NCI-H526 treated with DMSO at 0.1 percent for 48 hours (cell line): ENCODE data around the gene ASPHD2.
"Not testable (repeated sequence)": the region's sequence is repeated elsewhere in the genome, so short reads cannot be mapped to it uniquely, and the experiment has no call there.

Experiments
- DNase-seq: peaks from one replicate; lab custom pipeline; 2025; lab: John Stamatoyannopoulos, UW

The ASPHD2 gene

DNA sequence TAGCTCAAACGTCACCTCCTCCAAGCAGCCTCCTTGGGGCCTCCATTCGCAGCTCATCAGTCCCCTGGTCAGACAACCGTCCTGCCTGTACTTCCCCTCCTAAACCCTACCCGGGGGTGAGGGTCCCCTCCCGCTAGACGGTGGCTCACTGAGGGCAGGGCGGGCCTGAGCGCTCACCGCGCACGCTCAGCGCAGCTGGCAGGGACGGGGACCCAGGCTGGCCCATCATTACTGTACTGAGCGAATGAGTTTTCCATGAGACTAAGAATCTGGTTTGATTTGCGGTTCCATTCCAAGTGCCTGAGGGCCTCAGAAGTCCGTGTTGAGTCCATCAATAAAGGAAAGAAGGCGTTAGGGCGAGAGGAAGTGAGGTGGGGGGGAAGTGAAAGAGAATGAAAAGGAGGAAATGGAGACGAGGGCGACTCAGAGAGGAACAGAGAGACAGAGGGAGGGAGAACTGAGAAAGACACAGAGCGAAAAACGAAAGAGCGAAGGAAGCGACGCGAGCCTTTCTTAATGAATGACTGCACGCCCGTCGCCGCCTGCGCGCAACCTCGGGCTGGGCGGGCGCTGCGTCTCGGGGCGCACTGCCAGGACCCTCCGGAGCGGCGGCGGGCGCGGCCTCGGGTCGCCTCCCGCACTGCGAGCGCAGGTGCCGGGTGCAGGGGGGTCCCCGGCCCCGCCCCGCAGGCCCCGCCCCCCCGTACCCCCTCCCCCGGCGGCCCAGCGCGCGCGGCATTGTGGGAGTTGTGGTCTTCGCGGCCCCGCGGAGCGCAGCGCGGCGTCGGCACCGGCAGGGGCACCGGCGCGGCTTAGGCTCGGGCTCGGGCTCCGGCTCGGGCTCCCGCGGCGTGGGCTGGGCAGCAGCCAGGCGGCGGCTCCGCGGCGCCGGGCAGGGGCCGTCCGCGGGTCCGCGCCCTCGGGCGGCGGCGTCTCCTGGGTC, at the start of gene ASPHD2:
TSS of gene ASPHD2 (plus strand) at position 746 of the 943 bp plus-strand sequence. CDS start 4,356 bp downstream, outside the sequence.
- DNase-seq = peak; percentile 27

- no peak for DNase-seq
Observed at GRCh38 chr22:26380072-26380830, 48.8 kb upstream of the ASPHD2 start.

- no peak for DNase-seq
Observed at GRCh38 chr22:26382782-26383181, 46.3 kb upstream of the ASPHD2 start.

- no peak for DNase-seq
Observed at GRCh38 chr22:26383968-26384556, 45.0 kb upstream of the ASPHD2 start.

- DNase-seq = no peak
Observed at GRCh38 chr22:26385164-26385563, 43.9 kb upstream of the ASPHD2 start.

DNA sequence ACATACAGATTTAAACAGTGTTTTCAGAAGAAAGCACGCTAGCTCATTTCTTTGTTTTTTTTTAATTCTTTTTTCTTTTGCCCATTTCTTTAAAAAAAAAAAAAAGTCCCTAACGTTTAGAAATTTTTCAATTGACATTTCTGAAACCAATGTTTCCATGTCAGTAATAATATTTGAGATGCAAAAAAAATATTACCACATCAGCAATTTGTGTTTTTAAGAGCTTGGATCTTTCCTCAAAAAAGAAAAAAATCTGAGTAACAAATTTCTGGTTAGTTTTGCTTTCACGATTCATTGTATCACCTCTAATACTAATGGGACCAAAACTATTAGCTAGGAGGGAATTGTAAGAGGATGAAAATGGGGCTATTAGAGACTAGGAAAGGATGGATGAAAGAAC, 39.9 kb upstream of the ASPHD2 start:
- DNase-seq = no peak

- no peak for DNase-seq
Observed at GRCh38 chr22:26391091-26391490, 38.0 kb upstream of the ASPHD2 start.

GRCh38 chr22:26391623-26392022, 37.4 kb upstream of the ASPHD2 start:
- no peak for DNase-seq

- no peak for DNase-seq
Observed at GRCh38 chr22:26393929-26394328, 35.1 kb upstream of the ASPHD2 start.

GRCh38 chr22:26394777-26395176, 34.3 kb upstream of the ASPHD2 start:
- DNase-seq = no peak

- no peak for DNase-seq
Observed at GRCh38 chr22:26395926-26396325, 33.1 kb upstream of the ASPHD2 start.

GRCh38 chr22:26398741-26399153, 30.3 kb upstream of the ASPHD2 start:
- no peak for DNase-seq

DNA sequence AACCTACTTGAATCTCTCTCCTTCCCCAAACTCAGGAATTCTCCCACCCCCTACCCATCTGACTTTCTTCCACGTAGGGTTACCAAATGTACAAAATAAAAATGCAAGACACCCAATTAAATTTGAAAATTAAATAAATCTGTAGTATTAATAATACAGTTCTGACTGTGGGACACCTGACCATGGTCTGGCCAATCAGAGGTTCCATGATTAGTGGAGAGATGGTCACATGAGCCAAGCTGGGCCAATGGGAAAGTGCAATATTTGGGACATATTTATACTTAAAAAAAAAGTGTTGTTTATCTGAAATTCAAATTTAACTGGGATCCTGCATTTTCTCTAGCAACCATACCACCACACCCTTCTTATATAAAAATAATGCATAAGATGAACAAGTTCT, 29.8 kb upstream of the ASPHD2 start:
- no peak for DNase-seq

GRCh38 chr22:26401726-26402125, 27.3 kb upstream of the ASPHD2 start:
- no peak for DNase-seq

DNA sequence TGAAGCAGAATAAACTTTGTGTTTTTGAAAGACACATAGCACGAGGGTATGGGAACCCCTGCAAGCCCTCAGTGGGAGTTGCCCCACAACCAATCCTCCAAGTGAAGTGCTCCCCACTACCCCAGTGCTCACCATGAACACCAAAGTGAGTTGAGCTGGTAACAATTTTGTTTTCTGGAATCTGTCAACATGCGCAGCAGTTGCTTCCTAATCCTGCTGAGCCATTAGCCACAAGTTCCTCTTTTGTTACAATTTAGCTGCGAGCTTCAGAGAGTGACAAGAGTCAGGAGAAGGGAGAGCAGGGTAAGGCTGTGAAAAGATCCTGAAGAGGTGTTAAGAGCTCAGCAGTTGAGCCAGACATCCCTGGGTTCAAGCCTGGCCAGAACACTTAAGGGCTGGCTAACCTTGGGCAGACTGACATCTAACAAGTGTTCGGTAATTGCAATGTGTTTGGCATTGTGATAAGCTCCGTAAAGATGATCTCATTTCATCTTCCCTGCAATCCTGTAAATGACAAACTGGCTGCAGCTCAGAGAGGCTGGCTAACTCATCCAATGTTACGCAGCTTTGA, 24.1 kb upstream of the ASPHD2 start:
- no peak for DNase-seq

DNA sequence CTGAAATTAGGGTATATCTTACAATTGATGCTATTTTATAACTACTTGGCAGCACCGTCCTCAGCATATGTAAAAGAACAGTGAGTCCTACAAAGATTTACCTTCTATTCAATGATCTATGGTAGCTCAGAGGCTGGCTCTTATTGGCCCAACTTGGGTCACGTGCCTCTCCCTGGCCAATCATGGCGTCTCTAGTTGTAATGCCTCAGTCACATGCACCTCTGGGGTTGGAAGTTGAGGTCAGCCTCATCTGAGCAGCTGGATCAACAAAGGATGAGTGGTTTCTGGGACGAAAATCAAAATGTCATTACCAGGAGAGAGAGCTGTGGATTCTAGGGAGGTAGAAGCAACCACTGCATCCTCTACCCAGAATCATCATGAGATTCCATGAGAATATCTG, 22.9 kb upstream of the ASPHD2 start:
- DNase-seq = no peak

DNA sequence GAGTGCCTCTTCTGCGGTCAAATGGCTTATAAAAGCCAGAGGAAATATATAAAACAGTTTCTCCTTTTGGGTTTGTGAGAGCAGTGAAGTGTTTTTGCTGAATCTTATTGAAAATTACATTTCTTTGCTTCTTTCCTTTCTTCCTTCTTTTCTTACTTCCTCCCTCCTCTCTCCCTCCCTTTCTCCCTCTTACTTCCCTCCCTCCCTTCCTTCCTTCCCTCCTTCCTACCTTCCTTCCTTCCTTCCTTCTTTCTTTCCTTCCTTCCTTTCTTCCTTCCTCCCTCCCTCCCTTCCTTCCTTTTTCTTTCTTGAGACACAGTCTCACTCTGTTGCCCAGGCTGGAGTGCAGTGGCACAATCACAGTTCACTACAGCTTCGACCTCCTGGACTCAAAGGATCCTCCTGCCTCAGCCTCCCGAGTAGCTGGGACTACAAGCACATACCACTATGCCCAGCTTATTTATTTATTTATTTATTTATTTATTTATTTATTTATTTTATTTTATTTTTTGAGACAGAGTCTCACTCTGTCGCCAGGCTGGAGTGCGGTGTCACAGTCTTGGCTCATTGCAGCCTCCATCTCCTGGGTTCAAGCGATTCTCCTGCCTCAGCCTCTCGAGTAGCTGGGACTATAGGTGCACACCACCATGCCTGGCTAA, 20.4 kb upstream of the ASPHD2 start:
- not testable (repeated sequence) for DNase-seq

DNA sequence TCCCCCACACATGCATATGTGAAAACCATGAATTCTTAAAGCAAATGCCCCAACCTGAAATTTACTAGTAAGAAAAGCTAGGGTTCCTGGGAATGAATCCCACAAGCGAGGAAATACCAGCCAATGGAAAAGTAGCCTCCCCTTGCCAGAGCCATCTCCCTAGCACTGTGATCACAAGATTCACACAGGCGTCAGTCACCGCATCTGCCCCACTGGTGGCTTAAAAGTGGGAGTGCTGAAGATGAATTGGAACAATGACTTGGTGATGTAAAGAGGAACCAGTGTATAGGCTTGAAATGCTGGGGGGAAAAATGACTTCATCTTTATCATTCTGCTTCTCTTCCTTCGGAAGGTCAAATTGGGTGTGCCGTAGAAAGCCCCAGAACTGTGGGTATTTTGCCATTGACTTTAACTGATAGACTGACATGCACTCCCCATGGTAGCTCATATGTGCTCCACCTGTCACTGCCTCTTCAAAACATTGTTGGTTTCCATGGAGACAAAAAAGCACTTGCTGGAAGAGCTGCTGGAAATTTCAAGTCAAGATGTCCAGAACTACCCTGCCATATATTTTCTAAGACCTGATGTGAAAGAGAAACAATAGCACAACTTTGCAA, 19.2 kb upstream of the ASPHD2 start:
- DNase-seq = no peak

DNA sequence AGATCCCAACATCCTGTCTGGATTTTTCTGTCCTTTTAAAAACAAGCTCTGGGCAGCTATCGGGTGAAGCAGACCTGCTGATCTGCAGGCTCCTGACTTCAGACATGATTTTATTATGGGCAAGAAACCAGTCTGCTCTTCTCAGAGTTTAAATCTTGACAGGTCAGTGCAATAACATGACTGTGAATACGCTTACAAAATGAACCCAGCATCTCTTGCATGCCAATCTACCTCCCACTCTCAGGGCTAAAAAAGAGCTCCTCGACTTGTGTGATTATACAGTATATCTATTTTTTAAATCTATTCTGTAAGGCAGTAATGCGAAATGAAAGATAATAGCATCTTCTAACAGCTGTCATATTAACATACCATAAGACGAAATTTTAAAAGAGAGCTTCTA, 18.7 kb upstream of the ASPHD2 start:
- no peak for DNase-seq

DNA sequence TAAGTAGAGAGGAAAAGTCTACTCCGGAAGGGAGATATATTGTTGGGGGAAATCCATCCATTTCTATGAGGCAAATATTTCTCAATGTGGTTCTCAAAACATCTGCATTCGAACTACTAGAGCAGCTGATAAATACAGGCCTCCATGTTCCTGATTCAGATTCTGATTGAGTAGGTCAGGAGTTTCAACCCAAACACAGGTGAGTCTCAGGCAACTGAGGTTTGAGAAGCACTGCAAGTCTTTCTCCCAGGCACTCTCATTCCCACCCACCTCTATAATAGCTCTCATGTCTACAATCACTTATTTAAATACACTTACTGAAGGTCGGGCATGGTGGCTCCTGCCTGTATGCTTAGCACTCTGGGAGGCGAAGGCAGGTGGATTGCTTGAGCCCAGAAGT, 14.7 kb upstream of the ASPHD2 start:
- DNase-seq = no peak

GRCh38 chr22:26416256-26416655, 12.8 kb upstream of the ASPHD2 start:
- DNase-seq = no peak
